ENCODE measurements around the gene DYNLT5.
"Not testable (repeated sequence)": the region's sequence is repeated elsewhere in the genome, so short reads cannot be mapped to it uniquely, and the experiment has no call there.

DYNLT5 gene, protein sequence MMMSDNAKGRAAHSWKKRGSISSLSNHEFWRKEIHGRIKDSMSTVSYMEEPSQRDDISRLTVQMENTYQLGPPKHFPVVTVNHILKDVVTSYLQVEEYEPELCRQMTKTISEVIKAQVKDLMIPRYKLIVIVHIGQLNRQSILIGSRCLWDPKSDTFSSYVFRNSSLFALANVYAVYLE

GRCh38 chr1:66752000-66752592 lies at the start of gene DYNLT5:
Gene DYNLT5 (plus strand): TSS chr1:66752459. CDS start chr1:66754659, 2,200 bp downstream.
- no peak for DNase-seq (ENCODE audit: low read depth in 2 of 2)

GRCh38 chr1:66704177-66704875 lies 47.9 kb upstream of the DYNLT5 start:
- no peak for DNase-seq (ENCODE audit: low read depth in 2 of 2)

GRCh38 chr1:66705110-66705509 lies 47.1 kb upstream of the DYNLT5 start:
- no peak for DNase-seq (ENCODE audit: low read depth in 2 of 2)

GRCh38 chr1:66711420-66711819 lies 40.8 kb upstream of the DYNLT5 start:
- no peak for DNase-seq (ENCODE audit: low read depth in 2 of 2)

- no peak for DNase-seq (ENCODE audit: low read depth in 2 of 2)
These were observed 39.4 kb upstream of the DYNLT5 start for GRCh38 chr1:66712839-66713238.

- no peak for DNase-seq (ENCODE audit: low read depth in 2 of 2)
These were observed 28.3 kb upstream of the DYNLT5 start for GRCh38 chr1:66723985-66724384.

DNA sequence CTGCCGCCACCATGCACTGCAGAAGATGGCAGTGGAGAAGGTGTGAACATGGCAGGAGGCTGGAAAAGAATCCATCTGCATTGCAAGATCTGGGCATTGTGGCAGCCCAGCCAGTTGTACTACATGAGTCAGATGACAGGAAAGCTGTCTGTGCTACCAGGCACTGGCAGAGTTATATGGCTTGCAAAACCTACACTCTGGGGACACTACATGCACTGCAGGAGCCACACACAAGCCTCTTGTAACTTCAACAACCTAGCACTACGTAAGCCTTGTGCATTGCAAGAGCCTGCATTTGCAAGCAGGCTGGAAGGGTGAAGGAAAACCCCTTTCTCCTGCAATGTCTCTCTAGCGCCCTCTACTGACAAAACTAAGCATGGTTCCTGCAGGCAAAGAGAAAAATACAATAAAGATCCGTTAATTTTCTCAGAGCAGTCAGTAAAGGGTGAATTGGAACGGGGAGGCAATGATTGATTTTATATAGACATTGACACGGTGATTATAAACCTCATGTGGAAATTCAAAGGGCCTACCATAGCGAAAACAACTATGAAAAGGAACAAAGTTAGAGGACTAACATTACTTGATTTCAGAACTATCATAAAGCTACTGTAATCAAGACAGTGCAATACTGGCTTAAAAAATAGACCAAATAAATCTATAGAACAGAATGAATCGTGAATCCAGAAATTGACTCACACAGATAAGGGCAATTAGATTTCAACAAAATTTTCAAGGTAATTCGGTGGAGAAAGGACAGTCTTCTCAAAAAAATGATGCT lies 26.2 kb upstream of the DYNLT5 start:
- peak in 1 of 2 donors; percentile 24 for DNase-seq (ENCODE audit: low read depth in 2 of 2)

- no peak for DNase-seq (ENCODE audit: low read depth in 2 of 2)
These were observed 24.2 kb upstream of the DYNLT5 start for GRCh38 chr1:66728021-66728420.

- DNase-seq (ENCODE audit: low read depth in 2 of 2), result not testable (repeated sequence)
These were observed 23.5 kb upstream of the DYNLT5 start for GRCh38 chr1:66728716-66729115.

DNA sequence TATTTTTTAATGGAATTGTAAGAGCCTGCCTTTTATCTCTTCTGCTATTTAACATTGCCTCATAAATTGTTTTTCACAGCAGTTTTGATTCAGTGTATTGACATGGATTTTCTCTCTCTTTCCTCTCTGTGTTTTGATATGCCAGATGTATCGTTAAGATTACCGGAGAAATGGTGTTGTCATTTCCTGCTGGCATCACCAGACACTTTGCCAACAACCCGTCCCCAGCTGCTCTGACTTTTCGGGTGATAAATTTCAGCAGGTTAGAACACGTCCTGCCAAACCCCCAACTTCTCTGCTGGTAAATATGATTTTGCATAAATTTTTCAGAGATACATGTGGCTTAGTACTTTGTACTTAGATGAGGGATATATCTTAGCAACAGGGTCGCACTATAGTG lies 23.1 kb upstream of the DYNLT5 start:
- DNase-seq (ENCODE audit: low read depth in 2 of 2), result no peak

DNA sequence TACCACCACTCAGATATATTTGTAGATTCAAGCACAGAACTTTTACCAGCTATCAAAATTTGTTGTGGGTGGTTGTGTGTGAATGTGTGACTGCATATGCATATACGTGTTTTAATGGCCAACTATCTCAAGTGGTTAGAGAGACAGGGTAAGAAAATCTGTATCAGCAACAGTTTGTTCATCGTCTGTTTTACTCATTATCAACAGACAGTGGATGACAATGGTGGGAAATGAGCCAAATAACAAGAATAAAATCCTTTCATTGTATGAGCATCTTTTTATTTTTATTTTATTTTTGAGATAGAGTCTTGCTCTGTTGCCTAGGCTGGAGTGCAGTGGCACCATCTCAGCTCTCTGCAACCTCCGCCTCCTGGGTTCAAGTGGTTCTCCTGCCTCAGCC lies 22.7 kb upstream of the DYNLT5 start:
- no peak for DNase-seq (ENCODE audit: low read depth in 2 of 2)

DNA sequence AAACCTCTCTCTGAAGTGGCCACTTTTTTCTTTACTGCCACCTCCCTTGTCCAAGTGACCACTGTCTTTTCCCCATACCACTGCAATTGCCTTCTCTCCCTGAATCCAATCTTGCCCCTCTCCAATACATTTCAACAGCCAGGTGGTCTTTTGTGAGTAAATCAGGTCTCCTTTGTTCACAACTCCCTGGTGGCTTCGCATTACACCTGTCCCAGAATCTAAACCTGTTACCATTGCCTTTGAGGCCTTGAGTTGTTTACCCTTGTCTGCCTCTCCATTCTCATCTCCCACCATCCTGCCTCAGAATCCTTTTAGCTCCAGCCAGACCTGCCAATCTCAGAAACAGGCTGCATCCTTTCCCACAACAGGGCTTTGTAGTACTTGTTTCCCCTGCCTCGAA lies 21.8 kb upstream of the DYNLT5 start:
- no peak for DNase-seq (ENCODE audit: low read depth in 2 of 2)

DNA sequence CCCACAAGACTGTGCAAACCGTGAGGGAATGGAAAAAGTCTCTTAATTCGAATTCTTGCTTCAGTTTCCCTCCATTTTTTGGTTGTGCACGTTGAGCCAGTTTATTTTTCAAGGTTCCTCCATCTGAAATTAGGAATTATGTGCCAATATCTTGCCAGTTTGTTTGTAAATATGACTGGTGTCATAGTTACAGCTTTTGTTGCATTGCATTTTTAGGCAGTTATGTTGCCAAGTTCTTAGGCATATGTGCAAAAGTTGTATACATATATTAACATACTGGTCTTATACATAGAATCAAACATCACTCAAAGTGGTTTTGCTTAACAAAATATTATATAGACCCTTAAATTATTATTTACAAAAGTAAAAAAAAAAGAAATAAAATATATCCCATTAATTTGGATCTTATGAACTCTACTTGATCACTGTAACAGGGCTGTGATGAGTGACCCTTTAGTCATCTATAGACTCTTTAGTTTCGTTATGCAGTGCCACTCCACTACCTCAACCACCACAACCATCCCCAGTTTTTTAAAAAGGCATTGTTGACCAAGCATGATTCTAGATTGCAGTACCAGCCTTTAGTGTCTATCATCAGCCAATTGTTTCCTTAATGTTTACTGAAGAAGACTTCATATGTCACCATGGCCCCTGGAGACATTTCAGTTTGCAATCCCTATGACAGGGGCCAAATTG lies 20.9 kb upstream of the DYNLT5 start:
- DNase-seq (ENCODE audit: low read depth in 2 of 2), result no peak

- DNase-seq (ENCODE audit: low read depth in 2 of 2), result no peak
These were observed 19.7 kb upstream of the DYNLT5 start for GRCh38 chr1:66732407-66733166.

- no peak for DNase-seq (ENCODE audit: low read depth in 2 of 2)
These were observed 18.8 kb upstream of the DYNLT5 start for GRCh38 chr1:66733348-66734017.

- DNase-seq (ENCODE audit: low read depth in 2 of 2), result not testable (repeated sequence)
These were observed 17.7 kb upstream of the DYNLT5 start for GRCh38 chr1:66734531-66734930.

DNA sequence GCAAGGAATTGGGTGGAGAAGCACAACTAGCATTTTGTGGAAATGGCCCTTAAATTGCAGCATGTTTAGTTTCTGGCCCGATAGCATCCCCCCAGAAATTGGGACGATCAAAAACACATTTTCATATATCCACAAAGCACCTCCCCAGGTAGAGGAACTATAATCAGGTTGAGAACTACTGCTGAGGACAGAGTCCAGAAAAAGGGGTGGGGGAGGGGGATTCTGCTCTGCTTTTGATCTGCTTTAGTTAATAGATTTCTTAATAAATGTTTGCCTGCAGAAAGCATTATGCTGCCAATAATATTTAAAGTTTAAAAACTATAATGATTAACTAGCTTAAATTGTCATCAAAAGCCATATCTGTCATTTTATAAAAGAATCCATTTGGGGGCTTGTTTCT lies 14.4 kb upstream of the DYNLT5 start:
- DNase-seq (ENCODE audit: low read depth in 2 of 2), result no peak

- no peak for DNase-seq (ENCODE audit: low read depth in 2 of 2)
These were observed 12.7 kb upstream of the DYNLT5 start for GRCh38 chr1:66739401-66740157.

GRCh38 chr1:66745451-66745850 lies 6.8 kb upstream of the DYNLT5 start:
- DNase-seq (ENCODE audit: low read depth in 2 of 2), result no peak

DNA sequence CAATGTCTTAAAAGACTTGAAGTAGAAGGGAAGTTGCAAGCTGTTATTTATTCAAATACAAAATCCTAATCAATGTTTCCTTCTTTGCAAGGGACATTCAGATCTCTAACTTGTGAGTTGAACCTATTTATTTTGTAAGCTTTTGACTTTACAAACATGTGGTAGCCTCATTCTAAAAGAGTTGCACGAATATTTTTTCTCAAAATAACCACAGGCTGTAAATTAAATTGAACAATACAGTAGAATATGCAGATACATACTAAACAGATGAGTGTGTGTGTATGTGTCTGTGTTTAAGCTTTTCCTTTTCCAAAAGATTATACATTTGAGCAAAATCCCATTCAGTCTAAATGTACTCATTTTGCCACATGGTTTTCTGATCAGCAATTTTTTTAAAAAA lies 4.8 kb upstream of the DYNLT5 start:
- no peak for DNase-seq (ENCODE audit: low read depth in 2 of 2)
